Astrocyte (in vitro differentiated cells and primary cell): ENCODE data around the gene CDK15. TPM values are rescaled to one million over a fixed set of nuclear protein-coding genes. Genes with fewer than 3 reads are reported as not detected.

Experiments used
- DNase-seq: peaks from one replicate; pipeline ENCODE4 v3.0.0-alpha.2; 2010; ENCODE audit warnings: low read depth
- FAIRE-seq: peaks from 2 replicates; lab custom pipeline; 2011; peaks lifted over from hg19 to GRCh38; lab: Jason Lieb, UNC
- H2AFZ ChIP-seq: 2 replicates; pipeline ENCODE4 v1.6.0; 2012; ENCODE audit warnings: low read depth, low read length, inconsistent platforms
- H3K27ac ChIP-seq: 2 replicates; pipeline ENCODE4 v1.5.1; 2011; ENCODE audit warnings: low read depth, low read length, inconsistent platforms
- H3K27me3 ChIP-seq: 2 replicates; pipeline ENCODE4 v1.6.0; 2011; ENCODE audit warnings: low read length, inconsistent platforms; ENCODE audit not compliant: insufficient read depth
- H3K36me3 ChIP-seq: 2 replicates; pipeline ENCODE4 v1.5.1; 2011; ENCODE audit warnings: low read length, inconsistent platforms; ENCODE audit not compliant: insufficient read depth
- H3K4me1 ChIP-seq: 2 replicates; pipeline ENCODE4 v1.5.1; 2011; ENCODE audit warnings: low read length, inconsistent platforms; ENCODE audit not compliant: insufficient read depth
- H3K4me2 ChIP-seq: 2 replicates; pipeline ENCODE4 v1.6.0; 2012; ENCODE audit warnings: low read length, inconsistent platforms
- H3K4me3 ChIP-seq: 2 replicates; pipeline ENCODE4 v1.5.1; 2011; ENCODE audit warnings: low read depth, mild to moderate bottlenecking, low read length, inconsistent platforms; ENCODE audit not compliant: insufficient read depth
- H3K79me2 ChIP-seq: 2 replicates; pipeline ENCODE4 v1.6.0; 2012; ENCODE audit warnings: mild to moderate bottlenecking, low read length, inconsistent platforms; ENCODE audit not compliant: insufficient read depth
- H3K9ac ChIP-seq: 2 replicates; pipeline ENCODE4 v1.6.0; 2012; ENCODE audit warnings: mild to moderate bottlenecking, low read length, inconsistent platforms
- H3K9me3 ChIP-seq: 2 replicates; pipeline ENCODE4 v1.5.1; 2012; ENCODE audit warnings: low read depth, mild to moderate bottlenecking, low read length, inconsistent platforms; ENCODE audit not compliant: insufficient read depth
- H4K20me1 ChIP-seq: 2 replicates; pipeline ENCODE4 v1.6.0; 2012; ENCODE audit warnings: low read length, inconsistent platforms; ENCODE audit not compliant: insufficient read depth
- H3K27ac Mint-ChIP-seq: one replicate; pipeline ENCODE4 v1.8.0; 2021; ENCODE audit warnings: mild to moderate bottlenecking, mixed read lengths; ENCODE audit not compliant: unreplicated experiment
- H3K27me3 Mint-ChIP-seq: one replicate; pipeline ENCODE4 v1.8.0; 2021; ENCODE audit warnings: low read depth, mixed read lengths; ENCODE audit not compliant: unreplicated experiment
- H3K36me3 Mint-ChIP-seq: one replicate; pipeline ENCODE4 v1.8.0; 2021; ENCODE audit warnings: low read depth, mixed read lengths; ENCODE audit not compliant: unreplicated experiment
- H3K4me1 Mint-ChIP-seq: one replicate; pipeline ENCODE4 v1.8.0; 2021; ENCODE audit warnings: low read depth, mixed read lengths; ENCODE audit not compliant: unreplicated experiment
- H3K4me3 Mint-ChIP-seq: one replicate; pipeline ENCODE4 v1.8.0; 2021; ENCODE audit warnings: mild to moderate bottlenecking, moderate library complexity, mixed read lengths; ENCODE audit not compliant: unreplicated experiment
- H3K9me3 Mint-ChIP-seq: one replicate; pipeline ENCODE4 v1.8.0; 2021; ENCODE audit warnings: mild to moderate bottlenecking, mixed read lengths; ENCODE audit not compliant: unreplicated experiment
- EZH2 ChIP-seq: IDR thresholded peaks from 2 replicates; pipeline ENCODE4 v1.6.1; 2012; ENCODE audit warnings: mild to moderate bottlenecking, low read length, inconsistent platforms; ENCODE audit not compliant: insufficient read depth
- total RNA-seq: library from RNA; stranded (reverse); gene quantifications from 2 replicates; pipeline ENCODE4 v1.2.1, GENCODE V29; 2021
- TF ChIP-seq, protein P1 (sequence below): IDR thresholded peaks from 2 replicates; pipeline ENCODE4 v1.5.1; 2011; ENCODE audit warnings: low read depth, mild to moderate bottlenecking, inconsistent platforms, low read length, moderate library complexity; ENCODE audit not compliant: insufficient read depth

The CDK15 gene
- total RNA-seq, 1 donor from 2014 or later = 6.6 TPM

DNA sequence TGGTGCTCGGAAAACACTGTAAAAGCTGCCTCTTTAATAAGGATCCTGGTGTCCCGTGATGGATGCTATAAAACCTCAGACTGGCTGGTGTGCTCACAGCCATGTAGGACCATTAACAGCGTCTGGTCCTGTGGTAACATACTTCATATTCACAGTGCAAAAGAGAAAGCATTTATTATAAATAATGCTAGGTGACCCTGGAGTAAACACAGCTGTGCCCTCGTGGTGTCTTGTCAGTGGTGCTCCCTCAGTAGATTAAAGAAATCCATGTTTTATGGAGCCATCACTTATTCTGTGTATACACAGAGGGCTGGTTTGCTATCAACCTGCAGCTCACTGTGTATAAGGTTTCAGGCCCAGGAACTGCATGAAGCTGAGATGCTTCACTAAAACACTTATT lies 106.9 kb downstream of the CDK15 start:
- Histone ChIP-seq H3K4me2 (no peak overlapping the region), H3K27ac (no peak overlapping the region), H3K27me3 (no peaks in the 10 kb centered on the region), H3K79me2 (no peaks in the 10 kb centered on the region), H3K9ac (no peak overlapping the region), H3K4me1 (peaks cover 18% of the 10 kb centered on the region), H4K20me1 (no peaks in the 10 kb centered on the region), H2AFZ (no peak overlapping the region), H3K36me3 (no peaks in the 10 kb centered on the region), H3K4me3 (no peak overlapping the region), H3K9me3 (no peaks in the 10 kb centered on the region)
- no peaks in the 10 kb centered on the region for H3K27me3 Mint-ChIP-seq
- TF ChIP-seq, protein P1, sequence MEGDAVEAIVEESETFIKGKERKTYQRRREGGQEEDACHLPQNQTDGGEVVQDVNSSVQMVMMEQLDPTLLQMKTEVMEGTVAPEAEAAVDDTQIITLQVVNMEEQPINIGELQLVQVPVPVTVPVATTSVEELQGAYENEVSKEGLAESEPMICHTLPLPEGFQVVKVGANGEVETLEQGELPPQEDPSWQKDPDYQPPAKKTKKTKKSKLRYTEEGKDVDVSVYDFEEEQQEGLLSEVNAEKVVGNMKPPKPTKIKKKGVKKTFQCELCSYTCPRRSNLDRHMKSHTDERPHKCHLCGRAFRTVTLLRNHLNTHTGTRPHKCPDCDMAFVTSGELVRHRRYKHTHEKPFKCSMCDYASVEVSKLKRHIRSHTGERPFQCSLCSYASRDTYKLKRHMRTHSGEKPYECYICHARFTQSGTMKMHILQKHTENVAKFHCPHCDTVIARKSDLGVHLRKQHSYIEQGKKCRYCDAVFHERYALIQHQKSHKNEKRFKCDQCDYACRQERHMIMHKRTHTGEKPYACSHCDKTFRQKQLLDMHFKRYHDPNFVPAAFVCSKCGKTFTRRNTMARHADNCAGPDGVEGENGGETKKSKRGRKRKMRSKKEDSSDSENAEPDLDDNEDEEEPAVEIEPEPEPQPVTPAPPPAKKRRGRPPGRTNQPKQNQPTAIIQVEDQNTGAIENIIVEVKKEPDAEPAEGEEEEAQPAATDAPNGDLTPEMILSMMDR = no peak
- peaks cover 15% of the 10 kb centered on the region for H3K4me1 Mint-ChIP-seq
- H3K36me3 Mint-ChIP-seq = no peaks in the 10 kb centered on the region
- DNase-seq = no peak
- H3K4me3 Mint-ChIP-seq = no peak overlapping the region
- no peaks in the 10 kb centered on the region for H3K9me3 Mint-ChIP-seq
- FAIRE-seq = no peak
- no peak overlapping the region for H3K27ac Mint-ChIP-seq

DNA sequence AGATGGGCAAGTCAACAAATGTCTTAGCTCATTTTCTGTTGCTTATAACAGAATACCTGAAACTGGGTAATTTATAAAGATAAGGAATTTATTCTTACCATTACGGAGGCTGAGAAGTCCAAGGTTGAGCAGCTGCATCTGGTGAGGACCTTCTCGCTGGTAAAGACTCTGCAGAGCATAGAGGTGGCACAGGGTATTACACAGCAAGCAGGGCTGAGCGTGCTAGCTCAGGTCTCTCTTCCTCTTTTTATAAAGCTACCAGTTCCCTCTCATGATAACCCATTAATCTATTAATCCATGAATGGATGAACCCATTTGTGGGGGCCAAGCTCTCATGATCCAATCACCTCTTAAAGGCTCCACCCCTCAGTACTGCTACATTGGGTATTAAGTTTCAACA lies 109.1 kb downstream of the CDK15 start:
- no peak overlapping the region for H3K4me3 ChIP-seq
- no peak overlapping the region for H3K4me2 ChIP-seq
- FAIRE-seq (no peak), DNase-seq (no peak)
- Mint-ChIP-seq H3K4me3 (no peak overlapping the region), H3K4me1 (no peaks in the 10 kb centered on the region), H3K27me3 (no peaks in the 10 kb centered on the region), H3K36me3 (no peaks in the 10 kb centered on the region), H3K27ac (no peak overlapping the region), H3K9me3 (no peaks in the 10 kb centered on the region)
- H2AFZ ChIP-seq = no peak overlapping the region
- H3K36me3 ChIP-seq = no peaks in the 10 kb centered on the region
- H3K4me1 ChIP-seq = no peaks in the 10 kb centered on the region
- H3K27me3 ChIP-seq = no peaks in the 10 kb centered on the region
- TF ChIP-seq, protein P1 = no peak
- no peak for TF ChIP-seq EZH2
- no peaks in the 10 kb centered on the region for H3K79me2 ChIP-seq
- H3K27ac ChIP-seq = no peak overlapping the region
- no peak overlapping the region for H3K9ac ChIP-seq
- no peaks in the 10 kb centered on the region for H4K20me1 ChIP-seq
- no peaks in the 10 kb centered on the region for H3K9me3 ChIP-seq

DNA sequence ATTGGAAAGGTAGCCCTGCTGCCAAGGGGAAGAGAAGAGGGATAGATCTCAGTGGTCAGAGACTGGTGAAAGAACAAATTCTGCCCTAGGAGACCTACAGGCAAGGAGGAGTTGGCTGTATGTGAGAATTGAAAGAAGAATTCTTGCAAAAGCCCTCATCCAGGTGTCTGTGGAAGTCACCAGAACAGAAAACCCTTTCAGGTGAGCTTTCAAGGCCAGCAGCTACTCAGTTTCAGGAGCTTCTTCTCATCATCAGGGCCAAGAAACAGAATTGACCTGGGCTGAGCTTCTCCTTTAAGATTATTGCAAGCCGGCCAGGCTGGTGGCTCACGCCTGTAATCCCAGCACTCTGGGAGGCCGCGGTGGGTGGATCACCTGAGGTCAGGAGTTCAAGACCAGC lies 110.2 kb downstream of the CDK15 start:
- H3K79me2 ChIP-seq = no peaks in the 10 kb centered on the region
- H3K4me3 Mint-ChIP-seq = no peak overlapping the region
- no peaks in the 10 kb centered on the region for H3K27me3 Mint-ChIP-seq
- no peak overlapping the region for H2AFZ ChIP-seq
- H3K27me3 ChIP-seq = no peaks in the 10 kb centered on the region
- no peaks in the 10 kb centered on the region for H4K20me1 ChIP-seq
- DNase-seq (no peak), FAIRE-seq (no peak)
- TF ChIP-seq, protein P1 = no peak
- TF ChIP-seq EZH2 = no peak
- no peaks in the 10 kb centered on the region for H3K36me3 ChIP-seq
- H3K4me1 Mint-ChIP-seq = no peaks in the 10 kb centered on the region
- no peak overlapping the region for H3K4me2 ChIP-seq
- no peak overlapping the region for H3K27ac ChIP-seq
- no peaks in the 10 kb centered on the region for H3K4me1 ChIP-seq
- no peak overlapping the region for H3K9ac ChIP-seq
- H3K36me3 Mint-ChIP-seq = no peaks in the 10 kb centered on the region
- H3K4me3 ChIP-seq = no peak overlapping the region
- H3K9me3 ChIP-seq = no peaks in the 10 kb centered on the region
- H3K27ac Mint-ChIP-seq = no peak overlapping the region
- H3K9me3 Mint-ChIP-seq = no peaks in the 10 kb centered on the region
